GM12801 (cell line): ENCODE data around the gene FMR1.

ENCODE experiments used
- TF ChIP-seq, protein P1 (sequence below): IDR thresholded peaks from one replicate; pipeline ENCODE4 v1.5.1; 2011; ENCODE audit warnings: control low read depth; ENCODE audit not compliant: insufficient read length; ENCODE audit errors: extremely low read depth

Gene FMR1

DNA sequence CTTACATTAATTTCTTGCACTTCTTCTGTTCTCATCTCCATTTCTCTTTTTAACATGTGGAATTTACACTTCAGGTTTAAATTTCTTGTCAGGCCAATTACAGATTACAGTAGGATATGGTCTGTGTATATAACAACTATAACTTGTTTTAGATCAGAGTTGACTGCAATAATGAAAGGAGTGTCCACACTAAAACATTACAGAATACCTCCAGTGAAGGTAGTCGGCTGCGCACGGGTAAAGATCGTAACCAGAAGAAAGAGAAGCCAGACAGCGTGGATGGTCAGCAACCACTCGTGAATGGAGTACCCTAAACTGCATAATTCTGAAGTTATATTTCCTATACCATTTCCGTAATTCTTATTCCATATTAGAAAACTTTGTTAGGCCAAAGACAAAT, 36.8 kb downstream of the FMR1 start:
- TF ChIP-seq, protein P1, sequence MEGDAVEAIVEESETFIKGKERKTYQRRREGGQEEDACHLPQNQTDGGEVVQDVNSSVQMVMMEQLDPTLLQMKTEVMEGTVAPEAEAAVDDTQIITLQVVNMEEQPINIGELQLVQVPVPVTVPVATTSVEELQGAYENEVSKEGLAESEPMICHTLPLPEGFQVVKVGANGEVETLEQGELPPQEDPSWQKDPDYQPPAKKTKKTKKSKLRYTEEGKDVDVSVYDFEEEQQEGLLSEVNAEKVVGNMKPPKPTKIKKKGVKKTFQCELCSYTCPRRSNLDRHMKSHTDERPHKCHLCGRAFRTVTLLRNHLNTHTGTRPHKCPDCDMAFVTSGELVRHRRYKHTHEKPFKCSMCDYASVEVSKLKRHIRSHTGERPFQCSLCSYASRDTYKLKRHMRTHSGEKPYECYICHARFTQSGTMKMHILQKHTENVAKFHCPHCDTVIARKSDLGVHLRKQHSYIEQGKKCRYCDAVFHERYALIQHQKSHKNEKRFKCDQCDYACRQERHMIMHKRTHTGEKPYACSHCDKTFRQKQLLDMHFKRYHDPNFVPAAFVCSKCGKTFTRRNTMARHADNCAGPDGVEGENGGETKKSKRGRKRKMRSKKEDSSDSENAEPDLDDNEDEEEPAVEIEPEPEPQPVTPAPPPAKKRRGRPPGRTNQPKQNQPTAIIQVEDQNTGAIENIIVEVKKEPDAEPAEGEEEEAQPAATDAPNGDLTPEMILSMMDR: no peak

DNA sequence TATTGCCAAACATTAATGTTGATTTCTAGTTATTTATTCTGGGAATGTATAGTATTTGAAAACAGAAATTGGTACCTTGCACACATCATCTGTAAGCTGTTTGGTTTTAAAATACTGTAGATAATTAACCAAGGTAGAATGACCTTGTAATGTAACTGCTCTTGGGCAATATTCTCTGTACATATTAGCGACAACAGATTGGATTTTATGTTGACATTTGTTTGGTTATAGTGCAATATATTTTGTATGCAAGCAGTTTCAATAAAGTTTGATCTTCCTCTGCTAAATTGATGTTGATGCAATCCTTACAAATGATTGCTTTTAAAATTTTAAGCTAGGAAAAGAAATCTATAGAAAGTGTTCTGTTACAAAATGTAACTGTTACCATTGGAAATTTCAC, 38.6 kb downstream of the FMR1 start:
- TF ChIP-seq, protein P1: no peak

DNA sequence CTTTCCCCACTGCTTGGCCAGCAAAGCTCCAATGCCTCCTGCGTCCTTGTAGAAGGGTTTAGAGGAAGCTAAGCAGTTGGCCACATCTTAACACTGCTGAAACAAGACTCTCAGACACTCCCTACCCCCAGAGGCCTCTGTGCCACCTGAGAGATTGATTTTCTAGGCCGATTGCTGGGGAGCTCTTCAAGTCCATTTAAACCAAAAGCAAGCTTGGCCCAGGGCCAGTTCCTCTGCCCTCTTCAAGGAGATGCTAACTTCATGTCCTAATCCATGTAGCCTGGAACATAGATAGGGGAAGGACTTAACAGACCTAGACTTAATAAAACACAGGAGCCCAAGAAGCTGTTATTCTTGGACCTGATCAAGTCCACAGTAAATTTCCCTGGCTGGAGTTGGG, 42.3 kb downstream of the FMR1 start:
- TF ChIP-seq, protein P1: no peak

DNA sequence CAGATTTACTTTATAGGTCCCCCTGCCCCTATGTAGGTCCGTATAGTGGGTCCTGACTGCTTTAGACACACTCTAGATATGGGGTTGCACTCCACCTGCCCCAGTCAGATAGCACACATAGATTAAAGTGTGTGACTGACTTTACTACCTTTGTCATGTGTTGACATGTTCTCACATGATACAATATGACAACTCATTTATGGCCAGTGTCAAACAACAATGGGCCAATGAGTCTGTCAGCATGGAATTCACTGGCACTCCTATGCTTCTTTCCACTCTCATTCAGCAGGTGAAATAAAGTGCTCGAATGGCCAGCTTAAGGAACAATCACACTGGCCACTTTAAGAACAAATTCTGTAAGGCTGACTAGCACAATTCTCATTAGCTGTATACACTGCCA, 45.6 kb downstream of the FMR1 start:
- TF ChIP-seq, protein P1: no peak

DNA sequence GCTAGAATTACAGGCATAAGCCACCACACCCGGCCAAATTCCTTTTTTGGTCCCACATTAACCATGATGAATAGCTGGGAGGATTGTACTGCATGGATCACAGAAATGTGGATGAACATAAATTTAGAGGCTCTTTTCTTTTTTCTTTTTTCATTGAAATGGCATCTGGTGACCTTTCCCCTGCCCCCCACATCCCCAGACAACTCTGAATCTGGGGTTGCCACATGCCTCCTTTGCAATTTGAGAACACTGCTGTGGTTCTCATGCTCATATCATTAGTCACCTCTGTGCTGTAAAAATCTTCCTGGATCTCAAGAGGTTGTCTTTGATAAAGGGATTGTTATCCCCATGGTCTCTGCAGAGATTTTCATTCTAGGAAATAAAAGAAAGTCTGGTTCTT, 46.6 kb downstream of the FMR1 start:
- TF ChIP-seq, protein P1: no peak

DNA sequence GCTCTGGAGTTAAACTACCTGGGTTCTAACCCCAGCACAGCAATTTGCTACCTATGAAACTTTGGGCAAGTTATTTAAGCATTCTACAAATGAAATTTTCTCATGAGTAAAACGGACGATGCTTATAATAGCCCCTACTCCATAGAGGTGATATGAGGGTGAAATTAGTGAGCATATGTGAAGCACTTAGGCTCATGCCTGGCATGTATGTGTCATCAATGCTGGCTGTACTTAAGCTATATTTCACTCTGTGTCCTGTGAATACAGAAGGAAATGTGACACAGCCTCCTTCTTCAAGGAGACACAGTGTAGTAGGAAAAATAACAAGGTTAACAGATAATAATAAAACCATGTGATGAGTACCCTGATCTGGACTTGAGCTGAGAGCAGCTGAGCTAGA, 49.0 kb downstream of the FMR1 start:
- TF ChIP-seq, protein P1: no peak

DNA sequence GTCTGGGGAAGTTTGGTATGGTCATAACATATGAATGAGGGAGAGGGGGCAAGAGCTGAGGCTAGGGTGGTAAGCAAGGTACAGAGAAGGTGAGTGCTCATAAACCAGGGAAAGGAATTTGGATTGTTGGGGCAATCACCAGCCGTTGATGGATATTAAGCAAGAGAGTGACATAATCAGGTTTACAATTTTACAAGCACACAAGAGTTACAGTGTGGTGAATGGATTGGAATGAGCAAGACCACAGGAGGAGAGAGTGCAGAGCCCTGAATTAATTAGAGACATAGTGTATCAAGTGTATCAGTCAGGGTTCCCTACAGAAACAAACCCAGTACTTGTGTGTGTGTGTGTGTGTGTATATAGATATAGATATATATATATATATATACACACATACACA, 50.8 kb downstream of the FMR1 start:
- TF ChIP-seq, protein P1: no peak

DNA sequence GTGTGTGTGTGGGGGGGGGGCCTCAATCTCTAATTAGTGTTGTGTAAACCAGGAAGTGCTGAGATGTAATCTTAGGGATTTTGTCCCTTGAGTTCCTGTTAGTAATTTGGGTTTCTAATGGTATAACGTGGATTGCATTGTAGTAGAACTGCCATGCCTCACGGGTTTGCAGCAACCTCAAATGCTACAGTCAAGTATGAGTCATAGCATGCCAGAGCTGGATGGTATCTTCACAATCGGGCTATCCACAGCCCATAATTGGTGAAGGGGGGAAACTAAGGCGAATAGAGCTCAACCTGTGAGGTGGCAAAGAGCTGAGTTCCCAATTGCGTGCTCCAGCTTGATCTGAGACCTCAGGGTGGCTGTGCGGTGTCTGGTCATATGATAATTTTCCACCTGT, 67.2 kb downstream of the FMR1 start:
- TF ChIP-seq, protein P1: no peak
